ENCODE results near the gene KRT73. TPM values are rescaled to one million over a fixed set of nuclear protein-coding genes. Genes with fewer than 3 reads are reported as not detected.

KRT73 gene
- total and polyA plus RNA-seq, 2 of the 8 experiments (the other 6 are each of a cell fraction or from before 2014, with no cell fraction given) = not detected

DNA sequence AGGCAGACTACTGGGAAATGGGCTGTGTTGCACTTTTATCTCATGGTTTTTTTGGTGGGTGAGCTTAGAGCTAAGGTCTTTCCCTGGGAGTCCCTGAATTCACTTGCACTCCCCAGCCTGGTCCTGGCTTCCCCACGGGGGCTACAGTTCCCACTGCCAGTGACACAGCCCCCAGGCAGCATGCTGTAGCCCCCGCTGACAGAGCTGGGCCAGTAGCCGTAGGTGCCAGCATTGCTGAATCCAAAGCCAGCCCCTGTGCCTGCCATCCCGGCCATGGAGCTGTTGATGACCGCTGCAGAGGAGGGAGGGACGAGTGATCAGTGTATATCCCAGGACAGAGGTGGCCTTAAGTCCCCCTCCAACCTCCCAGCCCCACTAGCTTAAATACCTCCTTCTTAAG, 10.2 kb downstream of the KRT73 start (continued):
- TF ChIP-seq CTCF (IDR thresholded peaks at IDR 0.05; ENCODE audit: control extremely low read depth in 1 of 3, insufficient read depth in 1 of 3, low read depth in 1 of 3, low read length in 3 of 3) (no peak), CBX5 (IDR thresholded peaks at IDR 0.05; ENCODE audit: low read depth, low read length) (no peak), CEBPB (IDR thresholded peaks at IDR 0.05; ENCODE audit: low read depth, low read length) (no peak), KDM1A (IDR thresholded peaks at IDR 0.05; ENCODE audit: borderline replicate concordance, low read length) (no peak), TAF1 (IDR thresholded peaks at IDR 0.05; ENCODE audit: low read depth, low read length) (no peak)
- TF ChIP-seq, protein P1, sequence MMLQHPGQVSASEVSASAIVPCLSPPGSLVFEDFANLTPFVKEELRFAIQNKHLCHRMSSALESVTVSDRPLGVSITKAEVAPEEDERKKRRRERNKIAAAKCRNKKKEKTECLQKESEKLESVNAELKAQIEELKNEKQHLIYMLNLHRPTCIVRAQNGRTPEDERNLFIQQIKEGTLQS (IDR thresholded peaks at IDR 0.05; ENCODE audit: insufficient read depth, low read depth, low read length) = no peak

All from H1 (cell line).